Epithelial cell of prostate (primary cell): ENCODE measurements around the gene WDR82.
"Not testable (repeated sequence)": the region's sequence is repeated elsewhere in the genome, so short reads cannot be mapped to it uniquely, and the experiment has no call there.

Source experiments
- DNase-seq: peaks from one replicate; pipeline ENCODE4 v3.0.0-alpha.2; 2011; ENCODE audit warnings: low read depth, low spot score
- H3K27ac ChIP-seq: fragments of 450-650 bp; 2 replicates; pipeline ENCODE4 v1.5.1; 2017; ENCODE audit warnings: mild to moderate bottlenecking

The WDR82 gene

DNA sequence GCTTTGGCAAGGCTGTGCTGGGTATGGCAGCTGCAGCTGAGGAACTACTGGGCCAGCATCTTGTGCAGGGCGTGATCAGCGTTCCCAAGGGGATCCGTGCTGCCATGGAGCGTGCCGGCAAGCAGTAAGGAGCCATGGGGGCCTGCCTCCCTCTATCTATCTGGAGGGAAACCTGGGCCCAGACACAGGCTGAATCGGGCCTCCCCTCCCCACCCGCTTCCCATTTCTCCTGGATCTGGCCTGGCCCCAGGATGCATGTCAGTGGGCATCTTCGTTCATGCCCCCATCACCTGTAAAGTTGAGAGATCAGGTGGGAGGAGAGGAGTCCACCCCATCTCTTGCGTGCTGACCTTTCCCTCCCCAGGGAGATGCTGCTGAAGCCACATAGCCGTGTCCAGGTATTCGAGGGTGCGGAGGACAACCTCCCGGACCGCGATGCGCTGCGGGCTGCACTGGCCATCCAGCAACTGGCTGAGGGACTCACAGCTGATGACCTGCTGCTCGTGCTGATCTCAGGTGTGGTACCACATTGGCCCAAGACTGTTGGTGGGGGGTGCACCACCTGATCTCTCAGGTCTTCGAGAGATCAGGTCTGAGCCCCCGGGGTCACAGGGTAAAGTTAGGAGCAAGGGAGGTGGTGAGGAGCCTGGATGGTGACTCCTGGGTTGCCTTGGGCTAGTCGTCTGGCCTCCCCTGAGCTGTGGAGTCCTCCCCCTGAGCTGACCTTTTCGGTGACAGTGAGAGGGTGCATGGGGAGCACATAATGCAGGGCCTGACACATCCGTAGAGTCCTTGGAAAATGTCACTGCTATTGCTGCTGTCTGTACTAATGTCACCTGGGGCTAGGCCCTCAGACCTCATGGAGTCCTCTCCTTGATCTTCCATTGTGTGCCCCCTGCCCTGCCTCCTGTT is 12.4 kb upstream of the WDR82 start:
- DNase-seq = no peak
- H3K27ac ChIP-seq = no peak overlapping the region

DNA sequence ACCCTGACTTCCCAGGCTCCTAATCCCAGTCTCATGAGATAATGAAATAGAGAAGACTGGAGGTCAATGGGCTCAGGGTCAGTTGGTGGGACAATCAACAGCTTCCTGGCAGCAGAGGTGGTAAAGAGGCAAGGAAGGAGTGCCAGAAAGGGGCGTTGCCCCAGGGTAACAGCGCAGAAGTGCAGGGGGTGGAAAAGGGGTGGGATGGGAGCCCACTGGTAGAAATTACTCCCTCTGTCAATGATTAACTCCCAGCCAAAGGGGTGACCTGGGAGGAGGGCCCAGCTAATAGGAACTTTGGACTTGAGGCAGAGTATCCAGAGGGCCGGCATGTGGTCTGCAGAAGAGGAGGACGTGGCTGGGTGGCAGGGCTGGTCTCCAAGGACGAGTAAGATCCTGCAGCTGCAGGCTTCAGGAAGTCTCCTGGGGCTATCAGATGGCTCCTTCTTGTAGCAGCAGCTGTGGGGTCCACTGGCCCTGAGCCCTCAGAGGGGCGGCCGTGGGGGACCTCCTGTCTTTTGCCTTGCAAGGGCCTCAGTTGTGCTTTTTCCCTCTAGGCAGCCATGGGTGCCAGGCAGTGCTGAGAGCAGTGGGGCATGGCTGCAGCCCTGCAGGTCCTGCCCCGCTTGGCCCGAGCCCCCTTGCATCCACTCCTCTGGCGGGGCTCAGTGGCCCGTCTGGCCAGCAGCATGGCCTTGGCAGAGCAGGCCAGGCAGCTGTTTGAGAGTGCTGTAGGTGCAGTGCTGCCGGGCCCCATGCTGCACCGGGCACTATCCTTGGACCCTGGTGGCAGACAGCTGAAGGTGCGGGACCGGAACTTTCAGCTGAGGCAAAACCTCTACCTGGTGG is 11.5 kb upstream of the WDR82 start:
- DNase-seq = no peak
- H3K27ac ChIP-seq = no peak overlapping the region

GRCh38 chr3:52289338-52289746 is 10.9 kb upstream of the WDR82 start:
- no peak for DNase-seq
- no peak overlapping the region for H3K27ac ChIP-seq

GRCh38 chr3:52288674-52289073 is 10.2 kb upstream of the WDR82 start:
- H3K27ac ChIP-seq = peak overlapping the region; percentile 100
- no peak for DNase-seq

DNA sequence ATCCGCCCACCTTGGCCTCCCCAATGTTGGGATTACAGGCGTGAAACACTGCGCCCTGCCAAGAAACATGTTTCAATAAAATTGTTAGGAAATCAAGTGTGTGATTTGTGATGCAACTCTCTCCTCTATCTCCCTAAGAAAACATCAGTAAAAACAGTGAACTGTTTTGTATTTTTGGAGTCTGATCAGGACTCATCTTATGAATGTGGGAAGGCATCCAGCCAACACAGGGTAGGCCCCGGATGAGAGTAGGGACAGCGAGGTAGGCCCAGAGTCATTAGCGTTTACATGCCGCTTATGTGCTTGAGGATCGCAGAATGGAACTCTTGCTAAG is 8.3 kb upstream of the WDR82 start:
- no peak for DNase-seq

GRCh38 chr3:52284051-52284450 is 5.6 kb upstream of the WDR82 start:
- not testable (repeated sequence) for H3K27ac ChIP-seq, DNase-seq

More for the DNA sequence above, 8.3 kb upstream of the WDR82 start:
- H3K27ac ChIP-seq = peak overlapping the region; percentile 100

DNA sequence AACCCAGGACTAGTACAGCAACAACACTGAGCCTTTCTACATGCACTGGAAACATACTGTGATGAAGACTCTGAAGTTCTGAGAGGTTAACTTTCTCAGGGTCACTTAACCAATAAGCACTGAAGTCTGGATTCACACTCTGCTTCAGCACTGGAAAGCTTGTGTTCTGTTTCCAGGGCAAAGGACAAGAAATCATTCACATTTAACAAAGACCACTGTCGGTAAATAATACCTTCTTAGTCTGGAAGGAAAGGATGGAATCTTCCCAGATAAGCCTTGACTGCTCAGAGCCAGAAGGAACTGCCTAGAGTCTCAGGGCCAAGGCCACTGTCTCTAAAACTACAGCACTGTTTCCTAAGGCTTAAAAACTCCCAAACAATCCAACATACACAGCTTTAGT is 4.9 kb upstream of the WDR82 start:
- no peak overlapping the region for H3K27ac ChIP-seq
- no peak for DNase-seq

DNA sequence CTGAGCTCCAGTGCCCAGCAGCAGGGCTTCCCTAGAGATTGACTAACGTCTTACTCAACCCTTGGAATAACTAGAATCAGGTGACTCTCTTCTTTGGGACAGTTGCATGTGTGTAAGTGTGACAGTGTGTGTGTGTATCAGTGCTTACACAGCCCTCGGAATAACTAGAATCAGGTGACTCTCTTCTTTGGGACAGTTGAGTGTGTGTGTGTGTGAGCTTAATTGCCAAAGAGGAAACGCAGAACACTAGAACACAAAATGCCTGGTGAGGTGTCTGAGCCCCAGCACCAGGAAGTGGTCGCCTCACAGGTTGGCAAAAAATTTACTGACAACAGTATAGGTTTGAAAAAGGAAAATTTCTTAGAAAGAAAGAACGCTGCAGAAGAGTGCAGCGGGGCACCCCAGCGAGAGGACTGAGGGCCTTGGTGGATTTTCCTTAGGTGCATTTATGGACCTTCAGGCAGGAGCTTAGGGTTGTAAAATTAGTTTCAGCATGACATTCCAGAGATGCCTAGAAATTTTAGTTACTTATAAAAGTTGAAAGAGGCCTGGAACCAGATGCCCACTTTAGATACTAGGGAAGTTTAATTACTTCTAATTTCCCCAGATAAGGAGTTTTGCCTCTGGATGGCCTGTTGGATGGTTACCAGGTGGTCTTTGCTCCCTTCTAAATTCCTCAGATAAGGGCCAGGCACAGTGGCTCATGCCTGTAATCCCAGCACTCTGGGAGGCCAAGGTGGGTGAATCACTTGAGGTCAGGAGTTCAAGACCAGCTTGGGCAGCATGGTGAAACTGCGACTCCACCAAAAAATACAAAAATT is 3.7 kb upstream of the WDR82 start:
- no peak for DNase-seq

DNA sequence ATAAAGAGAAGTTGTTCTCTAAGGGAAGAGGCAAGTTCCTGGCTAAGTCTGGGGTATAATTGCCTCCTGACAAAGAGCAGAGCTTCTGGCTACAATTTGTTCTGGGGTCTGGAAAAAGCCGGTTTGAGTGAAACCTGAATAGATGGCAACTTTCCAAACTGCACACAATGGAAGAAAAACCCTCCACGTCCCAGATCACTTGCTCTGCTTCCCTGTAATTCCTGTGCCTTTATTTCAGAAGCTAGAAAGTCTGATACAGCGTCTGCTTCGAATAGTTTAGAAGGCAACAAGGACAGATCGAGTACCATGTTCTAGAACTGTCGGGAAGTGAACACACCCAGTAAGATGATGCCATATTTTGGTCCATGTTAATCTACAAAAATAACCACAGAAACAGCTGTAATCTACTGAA is 1.6 kb upstream of the WDR82 start:
- H3K27ac ChIP-seq = peak overlapping the region; percentile 94
- DNase-seq = no peak

More for the DNA sequence above, 3.7 kb upstream of the WDR82 start:
- peak overlapping the region; percentile 23 for H3K27ac ChIP-seq

DNA sequence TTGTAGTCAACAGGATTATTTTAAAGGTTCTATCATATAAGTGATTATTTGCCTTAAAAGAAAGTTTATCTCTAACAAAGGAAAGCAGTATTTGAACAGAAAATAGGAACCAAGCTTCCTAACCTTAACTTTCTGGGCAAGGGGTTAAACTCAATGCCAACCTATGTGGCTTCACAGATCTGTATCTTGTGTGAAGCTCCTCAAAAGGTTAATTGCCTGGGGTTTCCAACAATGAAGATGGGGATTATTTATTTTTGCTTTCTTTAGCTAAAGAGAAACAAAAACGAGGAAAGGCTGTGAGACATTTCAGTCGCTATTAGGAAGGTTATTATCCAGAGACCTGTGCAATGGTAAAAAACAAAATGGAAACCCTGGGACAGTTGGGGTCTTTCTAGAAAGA is 1.1 kb upstream of the WDR82 start:
- H3K27ac ChIP-seq = peak overlapping the region; percentile 94
- DNase-seq = no peak

DNA sequence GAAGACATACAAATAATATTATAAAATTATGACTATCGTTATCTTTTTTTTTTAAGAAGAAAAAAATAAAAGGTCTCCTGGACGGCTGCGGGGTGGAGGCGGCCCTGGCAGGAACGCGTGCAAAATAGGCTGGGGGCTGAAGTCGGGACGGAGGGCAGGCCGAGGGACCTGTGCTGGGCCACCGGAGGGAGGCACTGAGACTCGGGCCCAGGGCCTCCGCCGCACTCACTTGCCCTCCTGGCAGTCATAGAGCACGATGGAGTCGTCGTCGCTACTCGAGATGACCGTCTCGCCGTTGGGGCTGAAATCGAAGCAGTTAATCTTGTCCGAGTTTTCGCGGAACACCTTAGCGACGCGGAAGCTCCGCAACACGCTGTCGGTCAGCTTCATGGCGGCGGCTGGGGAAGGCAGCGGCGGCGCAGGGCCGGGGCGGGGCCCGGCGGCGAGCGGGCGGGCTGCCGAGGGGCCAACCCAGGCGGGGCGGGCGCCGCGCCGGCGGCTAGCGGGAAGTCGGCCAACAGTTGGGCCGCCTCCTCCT is 408 bp downstream of the WDR82 start:
- DNase-seq = no peak
- peak overlapping the region; percentile 94 for H3K27ac ChIP-seq

DNA sequence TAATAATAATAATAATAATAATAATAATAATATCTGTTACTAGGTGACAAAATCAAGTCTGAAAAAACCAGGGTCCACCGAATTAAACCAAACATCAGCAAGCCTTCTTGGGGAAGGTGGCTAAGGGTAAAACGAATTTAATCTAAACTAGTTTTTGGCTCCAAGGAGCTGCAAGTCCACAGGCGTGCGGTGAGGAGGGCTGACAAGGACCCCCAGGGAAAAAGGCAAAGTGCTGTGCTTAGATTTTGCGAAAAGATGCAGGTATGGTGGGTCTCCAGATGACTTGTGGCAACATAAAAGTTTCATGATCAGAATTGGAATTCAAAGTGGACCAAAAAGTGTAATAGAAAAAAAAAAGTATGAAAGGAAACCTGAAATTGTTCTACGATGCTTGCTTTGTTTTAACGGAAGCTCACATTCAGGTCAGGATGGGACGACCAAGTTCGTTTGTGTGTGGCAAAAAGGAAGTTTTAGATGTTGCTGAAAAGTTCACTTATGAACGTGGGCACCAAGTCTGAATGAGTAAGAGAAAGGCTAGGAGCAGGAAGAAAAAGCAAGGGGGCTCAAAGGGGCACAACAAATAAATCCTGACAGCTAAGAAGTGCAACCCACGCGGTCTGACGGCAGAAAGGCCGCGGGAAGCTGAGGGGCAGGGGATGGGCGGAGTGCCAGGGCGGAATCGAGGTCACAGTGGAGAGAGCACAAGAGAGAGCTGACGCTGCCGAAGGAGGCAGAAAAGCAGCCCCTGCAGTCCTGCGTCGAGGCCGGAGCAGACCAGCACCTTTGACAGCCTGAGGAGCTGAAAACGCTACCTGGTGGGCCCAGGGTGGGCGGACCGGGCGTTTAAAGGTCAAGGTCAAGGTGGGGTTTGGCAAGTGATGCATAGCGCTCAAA is 1.1 kb downstream of the WDR82 start:
- peak overlapping the region; percentile 94 for H3K27ac ChIP-seq
- no peak for DNase-seq

GRCh38 chr3:52274781-52275180 is 3.7 kb downstream of the WDR82 start:
- H3K27ac ChIP-seq, DNase-seq: not testable (repeated sequence)

- no peak overlapping the region for H3K27ac ChIP-seq
- DNase-seq = no peak
Measured at GRCh38 chr3:52272831-52273230, 5.6 kb downstream of the WDR82 start.

DNA sequence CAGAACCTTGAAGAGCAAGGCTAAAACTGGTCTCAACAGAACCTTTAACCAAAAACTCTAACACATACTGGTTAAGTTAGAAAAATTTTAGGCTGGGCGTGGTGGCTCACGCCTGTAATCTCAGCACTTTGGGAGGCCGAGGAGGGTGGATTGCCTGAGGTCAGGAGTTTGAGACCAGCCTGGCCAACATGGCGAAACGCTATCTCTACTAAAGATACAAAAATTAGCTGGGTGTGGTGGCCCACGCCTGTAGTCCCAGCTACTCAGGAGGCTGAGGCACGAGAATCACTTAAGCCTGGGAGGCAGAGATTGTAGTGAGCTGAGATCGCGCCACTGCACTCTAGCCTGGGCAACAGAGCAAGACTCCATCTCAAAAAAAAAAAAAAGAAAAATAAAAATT is 6.3 kb downstream of the WDR82 start:
- not testable (repeated sequence) for DNase-seq, H3K27ac ChIP-seq

- no peak for DNase-seq
- no peak overlapping the region for H3K27ac ChIP-seq
Measured at GRCh38 chr3:52270252-52270754, 8.1 kb downstream of the WDR82 start.

DNA sequence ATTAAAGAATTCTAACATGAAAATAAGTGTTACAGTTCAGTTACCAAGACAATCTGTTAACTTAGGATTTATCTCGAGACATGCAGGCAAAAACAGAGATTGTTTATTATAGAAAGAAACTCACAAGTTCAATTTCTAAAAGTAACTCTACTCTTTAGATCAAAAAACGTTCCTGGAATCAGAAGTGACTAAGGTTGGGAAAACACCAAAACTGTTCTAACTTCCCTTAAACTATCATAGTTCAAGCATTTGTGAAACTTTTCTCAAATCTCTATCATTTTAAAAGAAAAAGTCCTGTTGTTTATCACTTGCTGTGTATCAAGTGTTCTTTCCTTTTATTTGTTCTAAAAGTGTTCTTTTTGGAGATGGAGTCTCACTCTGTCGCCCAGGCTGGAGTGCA is 8.7 kb downstream of the WDR82 start:
- no peak overlapping the region for H3K27ac ChIP-seq
- DNase-seq = no peak

GRCh38 chr3:52268036-52268435 is 10.4 kb downstream of the WDR82 start:
- peak overlapping the region; percentile 28 for H3K27ac ChIP-seq
- DNase-seq = no peak

- no peak for DNase-seq
- H3K27ac ChIP-seq = no peak overlapping the region
Measured at GRCh38 chr3:52265387-52265786, 13.1 kb downstream of the WDR82 start.
